Measurements from ENCODE around the gene DNM3.

DNM3 gene

GRCh38 chr1:172172352-172172831 is 331.1 kb downstream of the DNM3 start:
- no peak for TF ChIP-seq CTCF (IDR thresholded peaks at IDR 0.05)

- TF ChIP-seq CTCF (IDR thresholded peaks at IDR 0.05): no peak
These were observed 334.9 kb downstream of the DNM3 start for GRCh38 chr1:172176206-172176605.

- no peak for TF ChIP-seq CTCF (IDR thresholded peaks at IDR 0.05)
These were observed 336.6 kb downstream of the DNM3 start for GRCh38 chr1:172177849-172178248.

- TF ChIP-seq CTCF (IDR thresholded peaks at IDR 0.05): no peak
These were observed 337.6 kb downstream of the DNM3 start for GRCh38 chr1:172178886-172179285.

GRCh38 chr1:172179918-172180317 is 338.6 kb downstream of the DNM3 start:
- TF ChIP-seq CTCF (IDR thresholded peaks at IDR 0.05): no peak

GRCh38 chr1:172180501-172181285 is 339.4 kb downstream of the DNM3 start:
- TF ChIP-seq CTCF (IDR thresholded peaks at IDR 0.05): no peak

- no peak for TF ChIP-seq CTCF (IDR thresholded peaks at IDR 0.05)
These were observed 343.4 kb downstream of the DNM3 start for GRCh38 chr1:172184506-172185191.

Data from LNCAP (cell line).